HG03175 (cell line): ENCODE measurements around the gene ZNF571.

Source experiments
- ATAC-seq: cut with Tn5 transposase; IDR thresholded peaks from one replicate; pipeline ENCODE4 v1.9.1; 2021; ENCODE audit warnings: mild to moderate bottlenecking, moderate library complexity; ENCODE audit not compliant: unreplicated experiment

The ZNF571 gene

DNA sequence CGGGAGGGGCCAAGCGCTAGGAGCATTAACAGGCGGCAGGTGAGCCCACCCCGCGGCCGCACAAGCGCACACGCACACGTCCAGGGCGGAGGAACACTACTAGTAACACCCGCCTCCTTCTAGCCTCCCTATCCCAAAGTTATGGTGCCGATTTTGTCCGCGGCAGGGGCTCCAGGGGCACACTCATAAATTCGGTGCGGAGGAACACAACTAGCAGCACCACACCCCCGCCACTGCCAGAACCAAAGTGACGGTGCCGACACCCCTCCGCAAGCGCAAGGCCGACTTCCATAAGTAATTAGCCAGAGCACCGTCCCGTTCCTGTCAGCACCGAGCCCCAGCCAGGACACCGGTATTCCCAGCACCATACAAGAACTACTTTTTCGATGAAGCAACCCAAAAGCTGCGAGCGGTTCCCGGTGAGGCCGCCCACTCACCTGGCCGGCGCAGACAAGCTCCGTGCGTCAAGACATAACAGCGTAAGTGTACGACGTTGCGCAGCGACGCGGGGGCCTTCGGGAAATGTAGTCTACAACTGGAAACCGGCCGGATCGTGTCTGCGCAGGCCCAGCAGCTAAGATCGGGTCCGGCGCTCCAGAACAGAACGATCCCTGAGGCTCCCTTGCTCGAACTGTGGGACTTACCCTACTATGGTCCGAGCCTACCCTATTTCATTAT, at the start of gene ZNF571, which contains the start of gene ZNF540:
Gene ZNF571 (minus strand): TSS at position 489 of the 678 bp plus-strand sequence. CDS start 8,116 bp downstream, outside the sequence.
Gene ZNF540 (plus strand): TSS at position 573 of the 678 bp plus-strand sequence. CDS start 3,572 bp downstream, outside the sequence.
- ATAC-seq, result peak; percentile 98

DNA sequence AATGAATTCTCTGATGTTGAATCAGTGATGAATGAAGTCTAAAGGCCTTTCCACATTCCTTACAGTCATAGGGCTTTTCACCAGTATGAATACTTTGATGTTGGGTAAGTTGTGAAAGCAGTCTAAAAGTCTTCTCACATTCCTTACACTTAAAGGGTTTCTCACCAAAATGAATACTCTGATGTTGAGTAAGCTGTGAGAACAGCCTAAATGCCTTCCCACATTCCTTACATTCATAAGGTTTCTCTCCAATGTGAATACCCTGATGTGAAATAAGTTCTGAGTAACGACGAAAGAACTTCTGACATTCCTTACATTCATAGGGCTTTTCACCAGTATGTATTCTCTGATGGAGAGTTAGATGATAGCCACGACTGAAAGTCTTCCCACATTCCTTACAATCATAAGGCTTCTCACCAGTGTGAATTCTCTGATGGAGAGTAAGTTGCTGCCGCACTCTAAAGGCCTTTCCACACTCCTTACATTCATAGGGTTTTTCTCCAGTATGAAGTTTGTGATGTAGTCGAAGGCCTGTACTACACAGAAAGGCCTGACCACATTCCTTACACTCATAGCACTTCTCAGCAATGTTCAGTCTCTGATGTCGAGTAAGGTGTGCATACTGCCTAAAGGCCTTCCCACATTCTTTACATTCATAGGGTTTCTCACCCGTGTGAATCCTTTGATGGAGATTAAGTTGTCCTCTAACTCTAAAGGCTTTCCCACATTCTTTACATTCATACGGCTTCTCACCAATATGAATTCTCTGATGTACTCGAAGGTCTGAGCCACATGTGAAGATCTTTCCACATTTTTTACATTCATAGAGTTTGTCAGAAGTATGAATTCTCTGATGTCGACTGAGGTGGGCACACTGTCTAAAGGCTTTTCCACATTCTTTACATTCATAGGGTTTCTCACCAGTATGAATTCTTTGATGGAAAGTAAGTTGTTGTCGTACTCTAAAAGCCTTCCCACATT, 40.8 kb upstream of the ZNF571 start:
- ATAC-seq, result no peak

DNA sequence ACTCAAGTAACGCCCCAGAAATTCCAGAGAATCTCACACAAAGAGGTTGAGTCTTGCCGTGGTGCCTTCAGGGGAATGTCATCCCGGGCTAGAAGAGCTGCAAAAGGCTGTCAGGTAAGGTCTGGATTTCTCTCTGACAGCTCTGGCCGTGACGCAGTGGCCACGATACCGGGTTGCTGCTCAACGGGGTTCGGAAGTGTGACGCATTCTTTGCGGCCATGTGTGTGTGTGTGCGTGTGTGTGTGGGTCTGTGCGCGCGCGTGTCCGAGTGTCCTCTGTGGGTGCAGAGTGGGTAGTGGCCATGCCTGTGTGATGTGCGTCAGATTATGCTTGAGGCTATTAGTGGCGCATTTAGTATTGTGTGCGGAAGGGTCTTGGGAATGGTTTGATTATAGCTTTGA, 390 bp upstream of the ZNF571 start:
- peak; percentile 25 for ATAC-seq

DNA sequence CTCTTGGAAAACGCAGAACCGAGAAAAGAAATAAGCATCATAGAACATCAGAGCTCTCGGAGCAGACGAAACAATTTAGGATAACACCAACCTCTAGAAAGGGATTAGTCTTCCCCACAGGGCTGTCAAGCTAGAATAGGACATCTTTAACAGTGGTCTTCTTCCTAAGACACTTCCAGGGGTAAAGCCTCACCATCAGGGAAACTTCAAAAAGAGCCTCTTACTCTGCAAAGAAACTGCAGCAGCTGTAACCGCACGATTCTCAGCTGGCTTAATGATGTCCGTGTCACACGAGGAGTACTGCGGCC, 642 bp downstream of the ZNF571 start:
- no peak for ATAC-seq

DNA sequence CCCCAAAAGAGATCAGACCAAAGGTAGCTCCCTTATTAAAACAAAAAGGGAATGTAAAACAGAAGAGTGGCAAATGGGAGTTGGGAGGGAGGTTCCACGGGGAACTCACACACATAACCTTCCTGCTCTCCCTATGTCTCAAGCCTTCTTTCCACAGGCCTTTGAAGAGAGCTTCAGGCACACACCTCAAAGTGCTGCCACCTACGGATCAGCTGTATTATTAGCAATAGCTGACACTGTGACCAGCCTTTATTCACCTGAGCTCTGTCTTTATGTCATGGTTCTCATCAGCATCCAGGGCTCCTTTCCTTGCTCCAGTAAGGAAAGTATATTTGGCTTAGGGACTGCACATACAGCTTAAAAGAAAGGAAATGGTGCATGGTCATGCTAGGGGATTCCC, 11.3 kb downstream of the ZNF571 start:
- no peak for ATAC-seq

DNA sequence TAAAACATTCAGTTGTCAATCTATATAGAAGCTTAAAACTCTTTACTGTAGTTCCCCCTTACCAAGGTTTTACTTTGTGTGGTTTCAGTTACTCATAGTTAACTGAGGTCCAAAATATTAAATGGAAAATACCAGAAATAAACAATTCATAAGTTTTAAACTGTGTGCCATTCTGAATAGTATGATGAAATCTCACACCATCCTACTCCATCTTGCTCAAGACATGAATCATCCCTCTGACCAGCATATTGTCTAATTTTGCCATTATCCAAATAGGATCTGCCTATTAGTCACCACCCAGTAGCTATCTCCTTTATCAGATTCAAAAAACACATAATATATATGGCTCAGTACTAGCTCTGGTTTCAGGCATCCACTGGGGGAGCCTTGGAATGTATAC, 22.4 kb downstream of the ZNF571 start:
- no peak for ATAC-seq

DNA sequence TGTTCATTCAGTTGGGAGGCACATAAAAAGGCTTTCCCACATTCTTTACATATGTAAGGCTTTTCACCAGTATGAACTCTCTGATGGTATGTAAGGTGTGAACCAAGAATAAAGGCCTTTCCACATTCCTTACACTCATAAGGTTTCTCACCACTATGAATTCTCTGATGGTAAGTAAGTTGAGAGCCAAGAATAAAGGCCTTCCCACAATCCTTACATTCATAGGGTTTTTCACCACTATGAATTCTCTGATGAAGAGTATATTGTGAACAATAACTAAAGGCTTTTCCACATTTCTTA, 29.3 kb downstream of the ZNF571 start:
- no peak for ATAC-seq

DNA sequence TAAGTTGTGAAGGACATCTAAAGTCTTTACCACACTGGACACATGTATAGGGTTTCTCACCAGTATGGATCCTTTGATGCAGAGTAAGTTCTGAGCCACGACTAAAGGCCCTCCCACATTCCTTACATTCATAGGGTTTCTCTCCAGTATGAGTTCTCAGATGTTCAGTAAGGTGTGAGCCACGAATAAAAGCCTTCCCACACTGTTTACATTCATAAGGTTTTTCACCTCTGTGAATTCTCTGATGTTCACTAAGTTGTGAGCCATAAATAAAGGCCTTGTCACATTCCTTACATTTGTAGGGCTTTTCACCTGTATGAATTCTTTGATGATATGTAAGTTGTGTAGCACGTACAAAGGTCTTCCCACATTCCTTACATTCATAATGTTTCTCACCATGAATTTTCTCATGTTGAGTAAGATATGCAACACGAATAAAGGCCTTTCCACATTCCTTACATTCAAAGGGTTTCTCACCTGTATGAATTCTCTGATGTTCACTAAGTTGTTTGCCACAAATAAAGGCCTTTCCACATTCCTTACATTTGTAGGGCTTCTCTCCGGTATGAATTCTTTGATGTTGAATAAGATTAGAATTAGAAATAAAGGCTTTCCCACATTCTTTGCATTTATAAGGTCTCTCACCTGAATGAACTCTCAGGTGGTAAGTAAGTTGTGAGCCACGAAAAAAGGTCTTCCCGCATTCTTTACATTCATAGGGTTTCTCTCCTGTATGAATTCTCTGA, 29.8 kb downstream of the ZNF571 start:
- ATAC-seq, result no peak

DNA sequence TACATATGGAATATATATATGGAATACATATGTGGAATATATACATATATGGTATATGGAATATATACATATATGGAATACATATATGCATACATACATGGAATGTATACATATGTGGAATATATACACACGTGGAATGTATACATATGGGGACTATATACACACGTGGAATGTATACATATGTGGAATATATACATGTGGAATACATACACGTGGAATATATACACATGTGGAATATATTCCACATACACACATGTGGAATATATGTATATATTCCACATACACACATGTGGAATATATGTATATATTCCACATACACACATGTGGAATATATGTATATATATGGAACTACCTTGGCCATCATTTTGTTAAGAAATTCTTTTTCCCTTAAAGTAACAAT, 31.1 kb downstream of the ZNF571 start:
- no peak for ATAC-seq

DNA sequence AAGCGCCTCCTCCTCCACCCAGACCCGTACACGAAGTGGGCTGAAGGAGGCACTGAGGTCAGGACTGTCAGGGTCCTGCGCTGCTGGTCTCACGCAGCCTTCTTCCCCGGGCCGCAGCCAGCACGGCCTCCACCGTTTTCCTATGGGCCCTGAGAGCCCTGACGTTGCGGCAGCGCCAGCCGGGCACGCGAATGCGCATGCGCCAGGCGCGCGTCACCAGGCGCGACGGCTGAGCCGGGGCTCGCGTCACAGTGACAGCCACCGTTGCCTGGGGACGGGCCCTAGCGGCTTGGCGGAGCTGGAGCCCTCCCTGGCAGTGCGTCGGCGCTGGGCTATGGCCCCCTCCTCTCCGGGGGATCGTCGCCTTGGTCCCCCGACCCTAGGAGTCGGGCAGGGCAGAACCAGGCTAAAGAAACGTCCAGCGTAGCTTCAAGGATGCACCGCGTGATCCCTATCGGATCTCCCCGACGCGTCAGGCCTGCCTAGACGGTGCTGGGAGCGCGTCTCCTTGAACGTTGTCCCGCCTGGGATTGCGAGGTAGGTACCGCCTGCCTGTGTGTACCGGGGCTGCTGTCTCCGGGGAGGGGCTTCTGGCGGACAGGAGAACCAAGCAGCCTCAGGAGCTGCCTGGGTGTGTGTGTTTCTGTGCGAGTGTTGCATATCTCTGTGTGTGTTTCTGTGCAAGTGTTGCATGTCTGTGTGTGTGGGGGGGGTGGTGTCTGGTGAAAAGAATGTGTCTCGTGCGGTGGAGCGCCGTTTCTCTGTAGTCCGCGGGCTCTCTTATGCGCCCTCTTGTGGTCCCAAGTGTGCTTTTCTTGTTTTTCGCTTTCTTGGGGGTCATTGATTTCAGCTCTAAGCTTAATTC, 43.2 kb downstream of the ZNF571 start:
- ATAC-seq, result no peak

DNA sequence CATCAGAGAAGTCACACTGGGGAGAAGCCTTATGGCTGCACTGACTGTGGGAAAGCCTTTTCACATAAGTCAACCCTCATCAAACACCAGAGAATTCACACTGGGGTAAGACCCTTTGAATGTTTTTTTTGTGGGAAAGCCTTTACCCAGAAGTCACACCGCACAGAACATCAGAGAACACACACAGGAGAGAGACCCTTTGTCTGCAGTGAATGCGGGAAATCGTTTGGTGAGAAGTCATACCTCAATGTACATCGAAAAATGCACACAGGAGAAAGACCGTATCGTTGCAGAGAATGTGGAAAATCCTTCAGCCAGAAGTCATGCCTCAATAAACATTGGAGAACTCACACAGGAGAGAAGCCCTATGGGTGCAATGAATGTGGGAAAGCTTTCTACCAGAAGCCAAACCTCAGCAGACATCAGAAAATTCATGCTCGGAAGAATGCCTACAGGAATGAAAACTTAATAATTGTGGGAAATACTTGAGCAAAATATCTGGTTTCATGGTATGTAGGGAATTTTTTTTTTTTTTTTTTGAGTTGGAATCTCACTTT, 57.1 kb downstream of the ZNF571 start:
- no peak for ATAC-seq

DNA sequence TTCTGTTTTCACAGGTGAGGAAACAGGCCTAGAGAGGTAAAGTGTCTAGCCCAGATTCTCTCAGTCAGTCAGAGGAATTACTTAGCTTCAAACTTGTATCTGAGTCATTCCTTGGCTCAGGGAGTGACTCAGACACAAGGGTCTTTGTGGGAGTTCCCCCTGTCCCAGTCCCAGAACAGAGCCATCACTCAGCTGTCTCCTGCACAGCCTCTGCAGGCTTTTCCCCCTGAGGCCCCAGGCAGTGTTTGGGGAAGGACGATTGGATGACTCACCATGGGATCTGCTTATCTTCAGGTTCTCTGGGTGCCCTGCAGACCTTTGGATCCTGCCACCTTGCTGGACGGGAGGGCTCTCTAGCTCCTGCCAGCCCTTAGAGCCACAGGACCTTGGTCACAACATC, 74.7 kb downstream of the ZNF571 start:
- no peak for ATAC-seq
